NCI-H82 (cell line): Measurements from ENCODE around the gene PNPLA8.
"Not testable (repeated sequence)": the region's sequence is repeated elsewhere in the genome, so short reads cannot be mapped to it uniquely, and the experiment has no call there.

Source experiments
- DNase-seq: peaks from one replicate; lab custom pipeline; 2025; lab: John Stamatoyannopoulos, UW

PNPLA8 gene

DNA sequence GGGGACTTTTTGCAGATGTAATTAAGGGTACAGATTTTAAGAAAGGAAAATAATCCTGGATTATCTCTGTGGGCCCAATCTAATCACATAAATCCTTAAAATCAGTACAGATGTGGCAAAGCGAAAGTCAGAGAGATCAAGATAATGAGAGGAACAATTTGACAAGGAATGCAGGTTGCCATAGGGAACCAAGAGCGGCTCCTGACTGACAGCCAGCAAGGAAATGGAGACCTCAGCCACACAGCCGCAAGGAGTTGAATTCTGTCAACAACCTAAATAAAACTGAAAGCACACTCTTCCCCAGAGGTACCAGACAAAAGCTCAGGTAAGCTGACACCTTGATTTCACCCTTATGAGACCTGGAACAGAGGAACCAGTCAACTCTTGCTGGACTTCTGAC lies 3.4 kb upstream of the PNPLA8 start:
- DNase-seq: peak; percentile 74

DNA sequence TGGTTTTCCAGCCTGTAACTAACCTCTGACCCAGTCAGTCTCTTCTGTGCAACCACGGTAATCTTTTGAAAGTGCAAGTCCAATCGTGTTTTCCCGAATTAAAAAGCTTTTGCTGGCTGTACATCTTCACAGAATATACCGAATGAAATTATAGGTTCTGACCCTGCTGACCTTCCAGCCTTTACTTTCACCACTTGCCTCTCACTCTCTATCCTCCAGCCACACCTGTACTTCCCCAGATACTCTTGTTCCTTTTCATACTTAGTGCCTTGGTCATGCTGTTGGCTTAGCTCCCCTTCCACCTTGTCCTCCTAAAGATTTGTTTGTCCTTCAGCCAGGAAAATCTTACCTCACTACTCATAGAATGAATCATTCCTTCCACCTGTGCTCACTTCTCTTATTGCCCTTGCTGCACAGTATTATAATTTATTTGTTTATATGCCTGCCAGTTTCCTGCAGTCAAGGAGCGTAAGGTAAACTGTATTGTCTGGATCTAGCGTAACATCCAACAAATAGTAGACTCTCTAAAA lies 2.3 kb upstream of the PNPLA8 start:
- no peak for DNase-seq

GRCh38 chr7:108526768-108527017 lies 758 bp upstream of the PNPLA8 start:
- DNase-seq: no peak

DNA sequence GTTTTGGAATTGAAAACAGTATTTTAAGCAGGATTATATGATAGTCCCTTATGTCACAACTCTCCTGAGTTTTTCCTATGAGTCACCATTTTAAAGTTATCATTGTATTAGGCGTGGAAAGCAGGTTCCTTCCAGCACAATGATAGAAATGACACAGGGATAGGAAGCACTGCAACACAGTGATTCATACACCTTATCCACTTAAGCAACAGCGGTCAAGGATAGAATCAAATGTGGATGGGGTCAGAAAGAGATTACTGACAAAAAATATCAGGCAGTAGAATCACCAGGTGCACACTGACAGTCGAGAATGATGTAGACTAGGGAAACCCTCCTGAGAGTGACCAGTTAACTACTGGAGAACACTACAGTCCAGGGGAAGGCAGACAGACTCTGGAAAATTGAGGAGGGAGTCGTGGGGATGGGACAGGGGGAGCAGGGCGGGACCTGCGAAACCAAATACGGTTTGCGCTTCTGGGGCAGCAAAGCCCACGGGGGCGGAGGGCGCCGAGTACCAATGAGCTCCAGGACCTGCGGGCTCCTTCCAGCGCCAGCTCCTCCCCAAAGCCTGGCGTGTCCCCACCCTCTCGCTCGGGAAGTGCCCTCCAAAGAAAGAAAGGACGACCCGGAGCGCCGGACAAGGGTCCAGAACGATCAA lies 479 bp downstream of the PNPLA8 start:
- peak; percentile 94 for DNase-seq

DNA sequence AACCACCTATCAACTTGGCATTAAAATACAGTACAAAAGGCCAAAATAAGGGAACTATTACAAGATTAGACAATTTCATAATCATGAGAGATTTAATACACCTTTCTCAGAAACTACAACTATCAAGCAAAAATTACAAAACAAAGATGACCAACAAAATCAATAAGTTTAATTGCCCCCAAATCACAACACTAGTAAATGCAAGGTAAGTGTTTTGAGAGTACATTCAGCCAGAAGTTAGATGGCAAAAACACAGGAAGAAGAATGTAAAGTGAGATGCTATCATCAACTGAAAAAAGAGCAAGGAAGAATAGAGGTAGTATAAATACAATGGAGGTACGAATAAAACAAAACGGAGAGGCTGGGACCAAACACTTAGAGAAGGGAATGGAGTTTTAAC lies 3.2 kb downstream of the PNPLA8 start:
- DNase-seq: no peak

DNA sequence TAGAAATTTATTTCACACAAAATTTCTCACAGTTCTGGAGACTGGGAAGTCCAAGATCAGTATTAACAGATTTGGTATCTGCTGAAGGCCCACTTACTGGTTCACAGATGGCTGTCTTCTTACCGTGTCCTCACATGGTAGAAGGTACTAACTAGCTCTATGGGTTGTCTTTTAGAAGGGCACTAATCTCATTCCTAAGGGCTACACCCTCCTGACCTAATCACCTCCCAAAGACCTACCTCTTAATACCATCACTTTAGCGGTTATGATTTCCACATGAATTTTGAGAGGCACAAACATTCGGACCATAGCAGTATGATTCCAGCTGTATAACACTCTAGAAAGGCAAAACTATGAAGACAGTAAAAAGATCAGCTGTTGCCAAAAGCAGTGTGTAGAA lies 8.0 kb downstream of the PNPLA8 start:
- DNase-seq: no peak

DNA sequence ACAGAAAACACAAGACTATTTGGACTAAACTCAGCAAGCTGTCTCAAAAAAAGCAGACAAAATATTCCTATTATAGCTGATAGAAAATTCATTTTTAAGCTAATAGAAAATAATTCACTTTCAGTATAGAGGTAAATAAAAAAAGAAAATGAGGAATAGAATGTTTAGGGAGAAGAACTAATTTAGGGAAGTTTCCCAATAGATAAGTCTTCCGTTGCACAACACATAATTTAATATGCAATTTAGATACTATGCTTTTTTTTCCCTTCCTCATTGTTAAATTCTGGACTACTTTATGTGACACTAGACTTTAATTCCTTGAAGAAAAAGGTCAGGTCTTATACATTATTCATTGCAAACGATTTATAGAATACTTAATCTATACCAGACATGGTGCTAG lies 10.3 kb downstream of the PNPLA8 start:
- no peak for DNase-seq

- no peak for DNase-seq
Measured at GRCh38 chr7:108515013-108515412, 10.9 kb downstream of the PNPLA8 start.

DNA sequence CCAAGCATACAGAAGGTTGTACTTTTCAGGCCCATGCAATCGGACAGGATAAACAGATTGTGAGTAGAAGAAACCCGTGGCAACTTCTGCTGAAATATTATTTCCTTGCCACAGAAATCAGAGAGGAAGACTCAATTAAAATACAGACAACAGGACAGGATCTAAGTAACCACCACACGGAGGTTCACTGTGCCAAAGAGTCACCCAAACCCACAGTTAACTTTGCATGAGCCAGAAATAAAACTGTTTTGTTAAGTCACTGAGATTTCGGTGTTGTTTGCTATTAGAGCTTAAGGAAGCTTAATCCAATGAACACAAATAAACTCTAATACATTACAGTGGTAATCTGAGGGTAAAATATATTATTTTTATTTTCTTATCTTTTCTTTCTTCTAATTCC lies 14.0 kb downstream of the PNPLA8 start:
- no peak for DNase-seq

DNA sequence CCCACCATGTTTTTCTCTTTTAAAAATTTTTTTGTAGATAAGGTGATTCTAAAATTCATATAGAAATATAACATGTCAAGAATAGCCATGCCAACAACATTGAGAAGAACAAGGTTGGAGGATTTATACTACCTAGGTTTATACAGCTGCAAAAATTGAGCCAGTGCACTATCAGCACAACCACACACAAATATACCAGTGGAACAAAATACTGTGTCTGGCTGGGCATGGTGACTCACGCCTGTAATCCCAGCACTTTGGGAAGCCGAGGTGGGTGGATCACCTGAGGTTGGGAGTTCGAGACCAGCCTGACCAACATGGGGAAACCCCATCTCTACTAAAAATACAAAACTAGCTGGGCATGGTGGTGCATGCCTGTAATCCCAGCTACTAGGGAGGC lies 21.4 kb downstream of the PNPLA8 start:
- not testable (repeated sequence) for DNase-seq

DNA sequence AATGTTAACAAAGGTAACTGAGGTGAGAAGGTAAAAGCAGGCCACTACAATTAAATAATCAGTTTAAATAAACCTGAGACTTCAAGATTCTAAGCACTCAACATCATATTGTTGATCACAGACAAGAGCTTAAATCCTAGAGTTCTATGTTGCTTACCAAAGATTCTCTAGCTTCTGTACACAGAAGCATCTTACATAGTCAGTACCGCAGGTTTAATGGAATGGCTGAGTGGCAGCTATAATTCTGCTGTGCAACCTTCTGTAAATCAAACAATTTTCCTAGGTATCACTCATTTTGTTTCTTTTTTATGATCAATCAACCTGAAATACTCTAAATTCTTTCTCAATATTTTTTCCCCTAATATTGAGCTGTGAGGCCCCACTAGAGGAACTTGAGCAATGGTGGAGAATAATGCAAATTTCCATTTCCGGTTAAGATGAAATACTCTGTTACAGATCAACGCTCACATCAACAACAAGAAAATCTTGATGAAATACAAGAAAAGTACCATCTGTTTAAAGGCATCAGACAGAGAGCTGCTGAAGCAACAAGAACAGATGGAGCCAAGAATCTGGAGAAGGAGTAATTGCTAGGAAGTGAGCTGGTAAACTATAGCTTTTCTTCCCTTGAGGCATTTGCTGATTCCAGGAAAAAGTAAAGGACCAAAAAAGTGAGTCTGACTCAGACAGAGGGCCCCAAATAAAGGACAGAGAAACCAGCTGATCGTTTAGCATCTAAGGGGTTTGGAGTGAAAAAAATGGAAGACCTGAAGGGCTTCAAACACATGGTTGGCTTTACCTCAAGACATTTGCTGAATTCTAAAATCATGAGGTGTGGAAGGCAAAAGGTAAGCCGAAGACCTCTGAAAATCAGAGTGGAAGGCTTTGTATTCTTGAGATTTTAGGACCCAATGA lies 22.6 kb downstream of the PNPLA8 start:
- DNase-seq: peak; percentile 24

GRCh38 chr7:108499566-108499965 lies 26.4 kb downstream of the PNPLA8 start:
- DNase-seq: no peak

- DNase-seq: no peak
Measured at GRCh38 chr7:108498481-108498880, 27.5 kb downstream of the PNPLA8 start.

- peak; percentile 80 for DNase-seq
Measured at GRCh38 chr7:108497082-108497725, 28.7 kb downstream of the PNPLA8 start.

- DNase-seq: no peak
Measured at GRCh38 chr7:108492742-108493141, 33.2 kb downstream of the PNPLA8 start.

DNA sequence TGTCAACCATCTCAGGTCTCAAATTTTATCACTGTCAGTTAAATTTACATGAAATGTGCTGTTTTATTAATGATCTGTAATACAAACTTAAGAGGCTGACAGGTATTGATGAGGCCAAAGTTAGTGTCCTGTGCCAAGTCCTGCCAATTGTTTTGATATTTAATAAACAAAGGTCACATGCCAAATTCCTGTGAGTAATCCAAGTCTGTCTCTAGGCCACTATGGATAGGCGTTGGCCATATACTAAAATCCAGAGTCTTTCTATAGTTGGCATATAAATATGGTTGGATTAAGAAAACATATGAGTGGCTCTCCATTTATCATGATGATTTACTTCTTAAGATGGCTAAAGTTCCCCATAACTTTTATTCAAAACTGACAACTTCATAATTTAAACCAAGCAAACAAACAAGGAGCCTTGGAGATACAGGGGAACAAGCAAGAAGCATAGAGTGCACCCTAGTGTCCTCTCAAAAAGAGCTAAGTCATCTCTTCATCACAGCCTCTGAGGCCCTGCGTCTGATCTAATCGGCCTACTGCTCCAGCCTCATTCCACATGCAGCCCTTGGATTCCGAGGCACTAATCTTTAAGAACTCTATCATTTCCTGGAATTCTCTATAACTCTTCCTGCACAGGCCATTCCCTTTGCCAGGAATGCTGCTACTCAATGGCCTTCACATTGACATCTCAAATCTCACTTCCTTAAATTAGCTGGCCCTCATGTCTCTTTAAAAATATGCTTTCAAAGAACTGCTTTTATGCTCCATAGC lies 37.0 kb downstream of the PNPLA8 start:
- DNase-seq: peak; percentile 11

DNA sequence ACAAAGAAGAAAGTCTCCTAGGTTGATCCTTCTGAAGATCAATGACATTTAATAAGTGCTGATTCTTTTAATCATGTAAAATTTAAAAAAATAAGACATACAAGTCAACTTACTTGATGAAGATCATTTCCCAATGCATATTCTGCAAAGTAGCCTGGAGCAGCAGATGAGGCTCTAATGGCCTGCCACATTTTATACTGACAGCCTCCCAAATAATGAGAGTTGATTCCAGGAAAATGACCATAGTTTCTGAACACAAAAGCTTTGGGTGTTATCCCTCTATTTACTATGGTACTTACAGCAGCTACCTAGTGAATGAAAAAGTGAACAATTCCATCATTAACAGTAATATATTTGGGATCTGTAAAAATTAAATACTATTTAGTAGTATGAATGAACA lies 38.3 kb downstream of the PNPLA8 start:
- DNase-seq: no peak

DNA sequence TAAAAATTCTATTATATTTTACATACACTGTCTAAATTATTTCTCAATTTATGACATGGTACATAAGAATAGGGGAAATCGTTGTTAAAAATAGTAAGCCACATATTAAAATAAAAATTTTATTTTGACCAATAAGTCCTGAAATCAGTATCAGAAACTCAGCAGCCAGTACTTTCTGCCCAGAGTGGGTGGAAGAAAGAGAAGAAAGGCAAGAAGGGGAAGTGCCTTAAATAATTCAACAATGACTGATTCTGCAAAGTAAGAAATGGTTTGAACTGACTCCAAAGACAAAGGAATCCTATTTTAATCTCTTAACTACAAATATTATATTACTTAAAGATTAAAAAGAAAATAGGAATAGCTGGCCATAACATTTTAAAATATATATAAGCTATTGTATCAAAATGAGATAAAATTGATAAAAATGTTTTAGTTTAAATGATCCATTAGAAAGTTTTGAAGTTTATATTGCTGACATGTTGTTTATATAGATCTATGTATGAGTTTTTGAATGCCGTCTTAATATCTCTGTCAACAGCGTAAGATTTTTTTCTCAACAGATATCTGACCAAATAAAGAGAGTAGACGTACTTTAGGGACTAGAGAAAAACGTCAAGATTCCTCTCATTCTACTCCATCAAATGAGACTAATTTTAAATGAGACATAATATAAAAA lies 39.5 kb downstream of the PNPLA8 start:
- no peak for DNase-seq

DNA sequence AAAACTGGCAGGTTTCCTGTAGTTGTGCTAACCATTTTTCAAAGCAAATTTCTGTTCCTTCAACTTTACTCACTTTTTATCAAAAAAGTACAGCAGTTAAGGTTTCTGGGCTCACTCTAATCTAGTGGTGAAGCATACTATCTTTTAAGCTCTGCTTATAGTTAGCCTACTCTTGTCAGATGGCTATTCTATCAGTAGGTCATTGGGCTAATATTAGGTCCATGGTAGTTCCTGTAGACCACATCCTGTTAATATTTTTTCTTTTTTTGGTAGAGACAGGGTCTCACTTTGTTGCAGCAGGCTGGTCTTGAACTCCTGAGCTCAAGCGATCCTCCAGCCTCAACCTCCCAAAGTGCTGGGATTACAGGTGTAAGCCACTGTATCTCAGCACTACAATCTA lies 41.8 kb downstream of the PNPLA8 start:
- no peak for DNase-seq

GRCh38 chr7:108480311-108480710 lies 45.6 kb downstream of the PNPLA8 start:
- no peak for DNase-seq

- DNase-seq: no peak
Measured at GRCh38 chr7:108479751-108480150, 46.2 kb downstream of the PNPLA8 start.

DNA sequence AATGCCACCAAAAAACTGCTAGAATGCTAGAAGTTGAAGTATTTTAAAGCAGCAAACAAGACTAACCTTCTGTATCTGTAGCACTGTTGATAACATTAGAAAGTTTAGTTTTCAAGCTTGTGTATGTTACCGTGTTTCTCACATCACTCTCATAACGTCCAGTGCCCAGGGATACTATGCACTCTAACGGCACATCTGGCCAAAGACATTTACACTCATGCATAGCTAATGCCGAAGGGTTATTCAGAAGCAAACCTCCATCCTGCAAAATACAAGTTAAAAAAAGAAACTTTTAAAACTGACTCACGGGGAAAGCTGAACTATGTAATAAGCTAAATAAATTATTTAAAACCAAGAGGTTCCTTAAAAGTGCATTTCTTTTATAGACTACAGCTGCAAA lies 46.8 kb downstream of the PNPLA8 start:
- DNase-seq: no peak
